ENCODE results near the gene MAP2K2.

DNA sequence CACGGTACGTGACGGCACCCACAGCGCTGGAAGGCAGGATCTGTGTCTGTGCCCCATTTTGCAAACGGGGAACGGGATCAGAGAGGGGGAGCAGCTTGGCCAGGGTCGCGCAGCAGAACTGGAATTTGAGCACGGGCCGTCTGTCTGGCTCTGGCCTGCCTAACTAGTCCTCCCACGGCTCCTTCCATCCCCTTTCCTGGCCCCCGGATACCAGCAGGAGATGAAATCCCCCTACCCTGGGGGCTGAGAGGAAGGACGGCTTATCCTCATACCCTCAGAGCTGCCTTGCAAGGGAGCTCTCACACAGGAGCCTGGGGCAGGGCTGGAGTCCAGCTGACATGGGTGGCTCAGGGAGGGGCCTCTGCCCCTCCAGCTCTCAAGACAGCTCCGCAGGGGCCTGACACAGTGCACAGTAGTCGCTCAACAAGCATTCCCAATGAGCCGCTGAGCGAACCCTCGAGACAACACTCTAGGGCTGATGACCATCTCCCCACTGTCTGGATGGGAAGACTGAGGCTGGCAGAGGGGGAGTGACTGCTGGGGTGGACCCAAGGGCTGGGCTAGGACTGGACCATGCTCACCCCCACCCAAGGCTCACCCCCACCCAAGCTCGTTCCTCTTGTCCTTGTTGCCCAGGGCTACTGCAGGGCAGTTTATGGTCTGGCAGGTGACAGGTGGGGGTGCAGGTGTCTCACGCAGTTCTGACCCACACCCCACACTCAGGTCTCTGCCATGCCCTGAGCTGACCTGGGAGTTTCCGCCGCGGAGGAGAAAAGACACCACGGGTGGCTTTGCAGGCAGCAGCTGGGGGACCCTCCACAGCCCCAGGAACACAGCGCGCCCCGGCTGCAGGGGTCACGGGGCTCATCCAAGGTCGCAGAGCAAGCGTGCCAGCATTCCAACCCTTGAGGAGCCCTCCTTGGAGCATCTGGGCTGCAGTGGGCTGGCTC is 61.2 kb downstream of the MAP2K2 start:
- TF ChIP-seq NFIC (IDR thresholded peaks at IDR 0.05) (no peak), TEAD4 (IDR thresholded peaks at IDR 0.05) (no peak), FOXM1 (IDR thresholded peaks at IDR 0.05; ENCODE audit: borderline replicate concordance, low read depth) (no peak), TAF1 (IDR thresholded peaks at IDR 0.05; ENCODE audit: low read depth) (no peak)

All from Ishikawa (cell line).